ENCODE results near the gene DIAPH2. TPM values are rescaled to one million over a fixed set of nuclear protein-coding genes. Genes with fewer than 3 reads are reported as not detected.

DIAPH2 gene
- total RNA-seq, 1 experiment from 2014 or later = 10.9 TPM

DNA sequence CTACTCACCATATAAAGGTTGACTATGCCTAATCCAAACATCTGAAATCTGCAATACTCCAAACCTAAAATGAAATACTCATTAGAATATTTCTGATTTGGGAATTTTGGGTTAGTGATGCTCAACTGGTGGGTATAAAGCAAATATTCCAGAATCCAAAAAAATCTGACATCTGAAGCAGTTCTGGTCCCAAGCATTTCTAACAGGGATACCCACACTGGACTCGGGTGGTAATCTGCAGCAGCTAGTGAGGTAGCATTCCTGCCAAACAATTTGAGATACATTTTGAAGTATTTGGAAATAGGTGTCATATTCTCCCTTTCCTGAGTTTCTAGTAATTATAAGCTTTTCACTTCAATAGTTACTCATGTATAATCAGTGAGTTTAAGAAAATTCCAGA is 149.5 kb downstream of the DIAPH2 start:
- H3K27me3 ChIP-seq (ENCODE audit: insufficient read depth, low read length) = no peaks in the 10 kb centered on the region
- ChIA-PET RAD21 (ENCODE audit: low non-redundant PET in 1 of 2, low total read pairs in 2 of 2, uncharacterized antibody in 2 of 2, unreplicated experiment in 2 of 2) (no interaction called here), POLR2A (no interaction called here), CTCF (no interaction called here)
- intact Hi-C loops (cut with micrococcal nuclease) = no loop called here
- peaks cover 11 to 16% of the 10 kb centered on the region in 2 experiments; a peak in 3 of 4 replicates for H3K4me1 ChIP-seq (ENCODE audit: control insufficient read depth in 1 of 2, insufficient read depth in 2 of 2, low read length in 2 of 2)
- no peaks in the 10 kb centered on the region for H3K9me2 ChIP-seq (ENCODE audit: insufficient read depth)
- H3K9ac ChIP-seq (ENCODE audit: low read length) = no peak overlapping the region
- DNase-seq (ENCODE audit: low read depth, low spot score) (no peak), ATAC-seq (no peak)
- H3K79me2 ChIP-seq (ENCODE audit: insufficient read depth, low read length) = no peaks in the 10 kb centered on the region
- TF ChIP-seq POLR2A (IDR thresholded peaks at IDR 0.05; ENCODE audit: borderline replicate concordance, extremely low read depth, insufficient read depth, insufficient read length) = no peak
- TF ChIP-seq SIN3A (IDR thresholded peaks at IDR 0.05; ENCODE audit: low read depth) = no peak
- TF ChIP-seq, protein P1, sequence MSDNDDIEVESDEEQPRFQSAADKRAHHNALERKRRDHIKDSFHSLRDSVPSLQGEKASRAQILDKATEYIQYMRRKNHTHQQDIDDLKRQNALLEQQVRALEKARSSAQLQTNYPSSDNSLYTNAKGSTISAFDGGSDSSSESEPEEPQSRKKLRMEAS (IDR thresholded peaks at IDR 0.05) = no peak
- TF ChIP-seq JUND (IDR thresholded peaks at IDR 0.05) = no peak
- TF ChIP-seq SP1 (IDR thresholded peaks at IDR 0.05; ENCODE audit: low read depth) = no peak
- TF ChIP-seq EZH2 (IDR thresholded peaks at IDR 0.05) = no peak
- TF ChIP-seq, protein P2, sequence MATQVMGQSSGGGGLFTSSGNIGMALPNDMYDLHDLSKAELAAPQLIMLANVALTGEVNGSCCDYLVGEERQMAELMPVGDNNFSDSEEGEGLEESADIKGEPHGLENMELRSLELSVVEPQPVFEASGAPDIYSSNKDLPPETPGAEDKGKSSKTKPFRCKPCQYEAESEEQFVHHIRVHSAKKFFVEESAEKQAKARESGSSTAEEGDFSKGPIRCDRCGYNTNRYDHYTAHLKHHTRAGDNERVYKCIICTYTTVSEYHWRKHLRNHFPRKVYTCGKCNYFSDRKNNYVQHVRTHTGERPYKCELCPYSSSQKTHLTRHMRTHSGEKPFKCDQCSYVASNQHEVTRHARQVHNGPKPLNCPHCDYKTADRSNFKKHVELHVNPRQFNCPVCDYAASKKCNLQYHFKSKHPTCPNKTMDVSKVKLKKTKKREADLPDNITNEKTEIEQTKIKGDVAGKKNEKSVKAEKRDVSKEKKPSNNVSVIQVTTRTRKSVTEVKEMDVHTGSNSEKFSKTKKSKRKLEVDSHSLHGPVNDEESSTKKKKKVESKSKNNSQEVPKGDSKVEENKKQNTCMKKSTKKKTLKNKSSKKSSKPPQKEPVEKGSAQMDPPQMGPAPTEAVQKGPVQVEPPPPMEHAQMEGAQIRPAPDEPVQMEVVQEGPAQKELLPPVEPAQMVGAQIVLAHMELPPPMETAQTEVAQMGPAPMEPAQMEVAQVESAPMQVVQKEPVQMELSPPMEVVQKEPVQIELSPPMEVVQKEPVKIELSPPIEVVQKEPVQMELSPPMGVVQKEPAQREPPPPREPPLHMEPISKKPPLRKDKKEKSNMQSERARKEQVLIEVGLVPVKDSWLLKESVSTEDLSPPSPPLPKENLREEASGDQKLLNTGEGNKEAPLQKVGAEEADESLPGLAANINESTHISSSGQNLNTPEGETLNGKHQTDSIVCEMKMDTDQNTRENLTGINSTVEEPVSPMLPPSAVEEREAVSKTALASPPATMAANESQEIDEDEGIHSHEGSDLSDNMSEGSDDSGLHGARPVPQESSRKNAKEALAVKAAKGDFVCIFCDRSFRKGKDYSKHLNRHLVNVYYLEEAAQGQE (IDR thresholded peaks at IDR 0.05; ENCODE audit: low read depth) = no peak
- TF ChIP-seq CEBPB (IDR thresholded peaks at IDR 0.05; ENCODE audit: low read depth) = no peak
- TF ChIP-seq ELF1 (IDR thresholded peaks at IDR 0.05; ENCODE audit: borderline replicate concordance, low read depth) = no peak
- no peak for TF ChIP-seq YY1 (IDR thresholded peaks at IDR 0.05; ENCODE audit: extremely low read depth, insufficient replicate concordance, low read depth, low read length)
- TF ChIP-seq FOSL1 (IDR thresholded peaks at IDR 0.05; ENCODE audit: low read depth) = no peak
- no peak for TF ChIP-seq ATF3 (IDR thresholded peaks at IDR 0.05)
- no peak for TF ChIP-seq CBX3 (IDR thresholded peaks at IDR 0.05; ENCODE audit: low read depth)
- TF ChIP-seq EZH2phosphoT487 (IDR thresholded peaks at IDR 0.05; ENCODE audit: borderline replicate concordance) = no peak
- no peaks in the 10 kb centered on the region for H4K20me1 ChIP-seq (ENCODE audit: insufficient read depth)
- H3K9me3 ChIP-seq (ENCODE audit: control insufficient read depth in 1 of 2, insufficient read depth in 1 of 2, low read depth in 1 of 2, low read length in 2 of 2) = no peaks in the 10 kb centered on the region
- H3K4me2 ChIP-seq (ENCODE audit: low read length) = no peak overlapping the region
- H3K36me3 ChIP-seq (ENCODE audit: control insufficient read depth in 1 of 2, insufficient read depth in 2 of 2, low read length in 2 of 2) = no peaks in the 10 kb centered on the region
- no peak overlapping the region for H3K27ac ChIP-seq (ENCODE audit: low read depth, low read length)
- no peak overlapping the region for H2AFZ ChIP-seq (ENCODE audit: low read depth, low read length, poor library complexity, severe bottlenecking)
- BruUV-seq (replicated peaks) = no TSS peak
- no peak overlapping the region for H3K4me3 ChIP-seq (replicated peaks in 1 of 2; ENCODE audit: low read depth in 1 of 2, low read length in 2 of 2)

All from HCT116 (cell line).